Stimulated activated CD8-positive, alpha-beta memory T cell treated with anti-CD3 and anti-CD28 coated beads, Interleukin-4, amount 100 ng/mL, for 4 hours (primary cell): ENCODE data around the gene NRXN3.
A peak's percentile ranks its signal among the peaks of the same experiment; 100 is the strongest.
"Not testable (repeated sequence)": the region's sequence is repeated elsewhere in the genome, so short reads cannot be mapped to it uniquely, and the experiment has no call there.

Experiments
- DNase-seq, 2 donors: peaks; one replicate each; pipeline ENCODE4 v3.0.0-alpha.2; 2020; ENCODE audit warnings: low read depth in 2 of 2, low spot score in 1 of 2

NRXN3 gene

GRCh38 chr14:78401866-78402265 is 231.7 kb downstream of the NRXN3 start:
- DNase-seq: no peak

DNA sequence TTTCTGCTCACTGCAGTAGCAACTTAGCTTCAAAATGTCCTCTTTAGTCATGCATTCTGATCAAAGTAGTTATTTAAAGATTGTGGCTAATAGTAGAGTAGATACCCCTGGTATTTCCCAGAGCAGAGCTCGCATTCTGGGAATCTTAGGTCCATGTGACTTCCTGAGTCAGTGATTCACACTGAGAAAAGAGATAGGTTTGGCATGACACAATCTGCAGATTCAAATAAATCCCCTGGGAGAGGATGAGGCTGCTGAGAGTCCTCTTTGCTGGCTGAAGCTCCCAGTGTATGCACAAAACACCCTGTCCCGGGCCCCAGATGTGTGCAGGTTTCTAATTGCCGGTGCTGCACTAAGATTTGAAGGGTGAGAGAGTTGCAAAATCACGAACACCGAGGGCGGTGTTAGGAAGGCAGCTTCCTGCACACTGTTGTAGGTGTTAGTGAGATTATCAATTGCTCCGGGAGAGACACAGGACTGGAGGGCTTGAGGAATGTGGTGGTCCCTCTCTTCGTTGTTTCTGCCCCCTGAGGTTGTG is 233.2 kb downstream of the NRXN3 start:
- DNase-seq: no peak

DNA sequence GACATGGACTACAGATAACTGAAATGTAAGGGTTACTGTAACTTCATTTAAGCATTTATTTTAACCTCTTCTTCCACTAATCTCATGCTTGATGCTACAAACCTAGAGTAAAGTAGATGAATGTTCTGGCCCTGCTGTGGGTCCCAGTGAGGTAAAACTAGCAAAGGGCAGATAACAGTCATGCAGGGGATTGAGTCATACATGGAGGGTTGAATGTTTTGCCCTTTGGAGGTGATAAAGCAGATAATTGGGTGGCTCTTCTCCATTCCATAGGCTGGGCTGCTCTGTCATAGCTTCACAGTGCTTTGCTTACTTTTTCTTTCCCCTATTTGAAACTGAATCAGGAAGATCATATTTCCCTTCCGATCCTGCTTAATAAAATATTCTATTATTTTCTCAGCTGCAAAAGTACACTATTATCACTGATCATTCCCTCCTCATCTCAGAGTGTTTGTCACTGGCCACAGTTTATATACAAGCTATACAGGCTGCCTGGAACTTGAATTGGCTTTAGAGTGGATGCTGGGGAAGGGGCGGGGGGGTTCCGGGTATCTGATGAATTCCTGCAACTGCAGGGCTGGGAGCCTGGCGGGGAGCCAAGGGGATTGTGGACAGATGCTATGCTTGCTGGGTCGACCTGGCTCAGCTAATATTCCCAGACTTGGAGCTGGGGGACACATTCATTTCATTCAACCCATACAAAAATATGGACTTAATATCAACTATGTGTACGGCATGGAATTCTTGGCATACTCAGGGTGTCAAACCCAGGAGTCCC is 235.1 kb downstream of the NRXN3 start:
- no peak for DNase-seq

DNA sequence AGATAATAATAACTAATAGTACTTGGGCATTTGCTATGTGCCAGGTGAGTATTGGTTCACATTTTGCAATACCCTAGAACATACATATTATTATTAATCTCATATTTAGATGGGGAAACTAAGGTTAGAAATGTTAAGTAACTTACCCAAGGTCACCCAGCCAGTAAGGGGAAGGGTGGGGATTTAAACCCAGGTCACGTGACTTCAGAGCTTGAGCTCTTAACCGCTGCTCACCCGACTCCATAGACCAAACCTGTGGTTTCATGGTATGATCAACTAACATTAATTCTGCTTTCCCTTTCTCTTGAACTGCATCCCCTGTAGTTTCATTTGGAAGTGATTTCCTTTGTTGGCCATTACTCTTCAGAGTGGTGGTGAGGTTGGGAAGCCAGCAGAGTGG is 242.3 kb downstream of the NRXN3 start:
- no peak for DNase-seq

GRCh38 chr14:78414172-78414571 is 244.0 kb downstream of the NRXN3 start:
- no peak for DNase-seq

DNA sequence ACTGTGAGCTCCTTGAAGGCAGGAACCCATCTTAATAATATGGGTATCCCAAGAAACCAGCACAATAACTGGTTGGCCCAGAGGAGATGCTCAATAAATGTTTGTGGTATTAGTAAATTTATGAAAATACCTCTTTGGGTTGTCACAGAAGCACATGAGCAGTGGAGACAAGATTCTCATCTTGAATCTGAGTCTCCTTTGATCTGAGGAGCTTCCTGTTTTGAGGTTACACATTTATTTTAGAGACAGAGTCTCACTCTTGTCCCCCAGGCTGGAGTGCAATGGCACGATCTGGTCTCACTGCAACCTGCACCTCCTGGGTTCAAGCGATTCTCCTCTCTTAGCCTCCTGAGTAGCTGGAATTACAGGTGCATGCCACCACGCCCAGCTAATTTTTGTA is 247.4 kb downstream of the NRXN3 start:
- no peak for DNase-seq

- no peak for DNase-seq
Measured at GRCh38 chr14:78424311-78424710, 254.1 kb downstream of the NRXN3 start.

DNA sequence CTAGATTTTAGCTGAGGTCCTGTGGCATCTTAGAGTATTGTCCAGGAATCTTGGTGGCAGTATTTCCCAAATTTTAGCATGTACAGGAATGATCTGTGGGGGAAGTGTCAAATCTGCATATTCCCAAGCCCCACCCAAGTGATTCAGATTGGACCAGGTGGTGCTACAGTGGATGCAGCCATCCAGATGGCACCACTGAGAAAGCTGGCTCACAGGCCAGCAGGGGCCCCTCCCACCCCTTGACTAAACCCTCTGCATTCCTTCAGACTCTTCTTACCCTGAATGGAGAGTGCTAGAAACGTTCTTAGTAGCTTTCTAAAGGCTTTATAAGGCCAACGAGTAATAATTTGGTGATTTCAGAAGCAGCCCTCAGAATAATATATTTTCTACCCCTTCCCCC is 255.2 kb downstream of the NRXN3 start:
- DNase-seq: no peak

DNA sequence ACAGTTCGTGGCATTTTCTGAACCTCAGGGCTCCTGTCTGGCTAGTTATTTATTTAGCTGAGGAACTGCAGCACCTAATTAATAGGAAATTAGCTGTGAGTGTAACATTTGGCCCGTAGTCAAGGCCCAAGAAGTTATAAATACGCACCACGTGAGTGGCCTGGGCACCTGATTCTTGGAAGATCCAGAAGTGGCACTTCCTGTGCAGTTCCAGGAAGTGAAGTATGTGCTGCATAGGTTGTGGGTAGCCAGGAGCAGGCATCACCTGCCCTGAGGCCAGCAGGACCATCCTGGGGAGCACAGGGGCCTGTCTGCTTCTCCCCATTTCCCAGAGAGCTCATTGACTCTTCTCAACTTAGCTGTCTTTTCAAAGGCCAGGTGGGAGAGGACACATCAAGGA is 255.6 kb downstream of the NRXN3 start:
- DNase-seq: no peak

- DNase-seq: no peak
Measured at GRCh38 chr14:78432046-78432445, 261.9 kb downstream of the NRXN3 start.

DNA sequence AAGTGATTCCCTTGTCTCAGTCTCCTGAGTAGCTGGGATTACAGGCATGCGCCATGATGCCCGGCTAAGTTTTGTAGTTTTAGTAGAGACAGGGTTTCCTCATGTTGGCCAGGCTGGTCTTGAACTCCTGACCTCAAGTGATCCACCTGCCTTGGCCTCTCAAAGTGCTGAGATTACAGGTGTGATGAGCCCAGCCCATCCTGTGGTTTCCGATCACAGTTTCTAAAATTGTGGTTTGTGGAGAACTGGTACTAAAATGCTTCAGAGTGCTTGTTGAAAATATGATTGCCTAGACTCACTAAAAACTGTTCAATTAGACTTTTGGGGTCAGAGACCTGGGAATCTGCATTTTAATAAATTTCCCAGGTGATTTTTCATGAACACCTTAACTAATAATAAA is 267.3 kb downstream of the NRXN3 start:
- DNase-seq: not testable (repeated sequence)

DNA sequence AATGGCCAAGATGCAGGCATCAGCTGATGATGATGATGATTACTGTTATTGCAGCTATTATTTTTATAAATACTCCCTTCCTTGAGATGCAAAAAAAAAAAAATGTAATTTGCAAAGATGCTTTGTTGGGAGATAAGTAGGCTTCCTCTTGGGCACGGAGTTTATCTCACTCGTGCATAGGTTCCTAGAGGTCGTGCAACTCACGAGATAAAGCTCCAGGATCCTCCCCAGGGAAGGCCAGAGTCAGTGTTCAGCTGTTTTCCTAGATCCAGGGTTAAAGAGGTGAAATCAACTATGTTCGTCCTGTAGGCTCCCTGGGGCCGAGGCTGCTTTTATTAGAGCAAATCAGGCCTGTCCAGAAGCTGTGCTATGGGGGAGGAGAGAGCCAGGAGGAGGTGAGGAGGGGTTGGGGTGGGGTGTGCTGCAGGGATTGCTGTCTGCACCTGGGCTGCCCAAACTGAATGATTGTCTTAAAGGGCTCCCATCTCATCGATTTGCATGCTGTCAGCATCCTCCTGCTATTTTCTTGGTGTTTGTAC is 270.3 kb downstream of the NRXN3 start:
- no peak for DNase-seq

GRCh38 chr14:78443834-78444233 is 273.7 kb downstream of the NRXN3 start:
- DNase-seq: no peak

DNA sequence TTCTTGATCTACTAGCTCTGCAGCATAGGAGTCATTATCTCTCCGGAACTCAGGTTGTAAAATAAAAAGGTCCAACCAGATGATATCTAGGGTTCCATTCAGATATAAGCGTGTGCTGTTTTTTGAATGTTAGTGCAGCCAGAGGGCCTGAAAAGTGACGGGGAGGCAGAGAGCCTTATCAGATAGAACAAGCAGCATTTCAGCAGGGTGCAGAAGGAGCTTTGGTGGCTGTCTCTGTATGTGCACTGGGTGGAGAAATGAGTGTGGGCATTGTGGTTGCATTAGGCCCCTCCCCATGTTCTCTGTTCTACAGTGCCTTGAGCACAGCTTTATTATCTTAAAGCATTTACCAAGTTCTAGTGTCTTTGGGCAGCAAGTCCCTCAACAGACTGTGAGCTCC is 275.1 kb downstream of the NRXN3 start:
- DNase-seq: no peak

DNA sequence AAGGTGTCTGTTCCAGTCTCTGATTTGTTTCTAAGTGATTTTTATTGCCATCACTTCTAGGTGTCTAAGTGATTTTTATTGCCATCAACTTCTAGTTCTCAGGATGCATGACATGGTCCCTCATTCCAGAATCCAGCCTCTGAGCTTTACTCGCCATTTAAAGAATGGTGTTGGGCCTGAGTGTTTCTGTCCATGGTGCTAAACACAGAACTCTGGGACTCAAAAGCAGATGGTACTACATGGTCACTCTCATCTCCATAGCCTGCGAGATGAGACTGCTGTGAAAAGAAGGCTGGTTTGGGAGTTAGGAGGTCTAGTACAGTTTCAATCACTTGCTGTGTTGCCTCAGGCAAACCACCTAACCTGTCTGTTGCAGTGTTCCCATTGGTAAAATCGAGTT is 276.6 kb downstream of the NRXN3 start:
- no peak for DNase-seq

DNA sequence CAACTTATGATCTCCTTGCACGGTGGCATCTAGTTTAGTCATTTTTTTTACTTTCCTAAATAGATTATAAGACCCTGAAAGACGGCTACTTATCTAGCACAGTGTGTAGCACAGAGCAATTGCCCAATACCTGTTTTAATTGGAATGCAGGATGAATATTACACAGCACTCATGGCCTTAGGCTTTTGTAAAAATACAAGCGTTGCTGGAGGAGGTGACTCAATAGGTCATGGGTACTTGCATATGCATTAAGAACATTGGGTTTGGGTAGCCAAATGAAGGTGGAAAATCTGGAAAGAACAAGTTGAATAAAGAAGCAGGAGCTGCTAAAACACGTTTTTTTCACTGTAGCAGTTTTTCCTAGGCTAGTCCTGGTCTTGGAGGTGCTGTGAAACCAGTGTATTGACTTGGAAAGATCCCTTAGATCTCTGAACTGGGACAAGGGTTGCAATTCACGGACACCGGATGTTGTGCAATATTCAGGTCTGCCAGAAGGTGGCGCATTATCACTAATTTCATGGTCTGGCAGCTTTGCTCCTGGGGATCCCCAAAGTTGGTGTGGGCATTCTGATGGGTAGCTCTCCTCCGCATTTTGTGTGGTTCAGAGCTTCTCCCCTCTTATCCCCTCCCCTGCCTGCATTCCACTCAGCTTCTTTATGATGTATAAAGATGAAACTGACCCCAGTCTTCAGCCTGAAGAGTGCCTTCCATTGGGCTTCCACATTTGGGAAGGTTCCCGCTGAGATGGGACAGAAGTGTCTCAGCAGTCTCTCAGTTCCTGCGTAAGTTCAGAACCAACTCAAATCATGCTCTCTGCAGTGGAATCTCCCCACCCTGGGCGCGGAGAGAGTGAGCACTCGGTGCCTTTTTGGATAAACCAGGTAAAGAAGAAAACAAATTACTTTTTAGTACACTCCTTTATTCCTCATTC is 278.3 kb downstream of the NRXN3 start:
- DNase-seq: peak in 1 of 2 donors; percentile 0

GRCh38 chr14:78450669-78451318 is 280.6 kb downstream of the NRXN3 start:
- no peak for DNase-seq

DNA sequence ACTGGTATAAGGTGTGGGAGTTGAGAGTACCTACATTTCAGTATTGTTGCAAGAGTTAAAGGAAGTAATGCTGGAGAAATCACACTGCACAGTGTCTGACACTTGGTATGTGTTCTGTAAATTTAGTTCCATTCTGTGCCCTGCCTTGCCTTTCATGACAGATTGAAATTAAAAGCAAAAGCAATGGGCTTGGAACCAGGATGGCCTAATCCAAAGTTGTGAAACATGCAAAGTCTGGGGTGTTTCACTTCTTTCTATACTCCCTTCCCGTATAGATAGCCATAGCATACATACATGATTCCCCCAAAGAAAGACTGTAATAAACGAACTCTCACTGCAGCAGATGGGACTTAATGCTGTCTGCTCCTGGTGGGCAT is 281.1 kb downstream of the NRXN3 start:
- no peak for DNase-seq

DNA sequence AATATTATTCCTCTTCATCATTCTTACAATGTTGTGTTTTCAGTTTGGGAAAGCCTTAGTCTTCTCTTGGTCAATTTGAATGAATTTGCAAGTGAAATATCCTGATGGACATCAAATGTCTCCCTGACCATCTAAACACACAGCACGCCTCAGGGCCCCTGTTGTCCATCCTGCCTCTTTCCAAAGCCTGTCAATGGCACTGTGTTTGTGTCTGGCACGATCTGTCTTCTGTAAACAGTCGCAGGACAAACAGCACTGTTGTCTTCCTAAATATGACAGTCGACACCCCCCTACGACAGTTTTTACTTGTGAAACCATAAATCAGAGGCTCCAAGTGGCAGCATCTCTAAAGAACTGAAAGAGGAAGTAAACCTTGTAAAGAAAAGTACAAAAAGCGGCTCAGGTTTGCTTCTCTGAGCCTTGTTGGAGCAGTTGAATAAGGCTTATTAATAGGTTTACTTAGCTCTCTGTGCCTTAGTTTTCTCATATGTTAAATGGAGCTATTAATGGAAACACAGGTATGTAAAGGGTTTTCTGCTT is 285.8 kb downstream of the NRXN3 start:
- no peak for DNase-seq

GRCh38 chr14:78469947-78470346 is 299.8 kb downstream of the NRXN3 start:
- DNase-seq: no peak
